ENCODE results near the gene TTK.

Gene TTK

GRCh38 chr6:79993012-79993910, 11.2 kb upstream of the TTK start:
- no peak overlapping the region for H3K4me3 ChIP-seq (ENCODE audit: low read depth in 1 of 5, low read length in 5 of 5)

GRCh38 chr6:79993911-79994309, 10.5 kb upstream of the TTK start:
- Histone ChIP-seq H3K27ac (ENCODE audit: low read depth, low read length) (no peak overlapping the region), H3K4me1 (ENCODE audit: control insufficient read depth in 5 of 5, insufficient read depth in 5 of 5, low read length in 5 of 5) (no peaks in the 10 kb centered on the region), H3K9me3 (ENCODE audit: control insufficient read depth in 5 of 5, low read length in 5 of 5) (no peaks in the 10 kb centered on the region), H3K9ac (ENCODE audit: low read length in 5 of 5) (no peak overlapping the region), H3K4me3 (ENCODE audit: low read depth in 1 of 5, low read length in 5 of 5) (no peak overlapping the region), H3K36me3 (ENCODE audit: control insufficient read depth in 5 of 5, insufficient read depth in 5 of 5, low read length in 5 of 5) (no peaks in the 10 kb centered on the region), H3K27me3 (ENCODE audit: control insufficient read depth in 5 of 5, insufficient read depth in 4 of 5, low read length in 5 of 5) (no peaks in the 10 kb centered on the region)

More at GRCh38 chr6:79993012-79993910, 11.2 kb upstream of the TTK start:
- H3K9ac ChIP-seq (ENCODE audit: low read length in 5 of 5): no peak overlapping the region
- H3K4me1 ChIP-seq (ENCODE audit: control insufficient read depth in 5 of 5, insufficient read depth in 5 of 5, low read length in 5 of 5): no peaks in the 10 kb centered on the region
- no peaks in the 10 kb centered on the region for H3K27me3 ChIP-seq (ENCODE audit: control insufficient read depth in 5 of 5, insufficient read depth in 4 of 5, low read length in 5 of 5)
- no peaks in the 10 kb centered on the region for H3K36me3 ChIP-seq (ENCODE audit: control insufficient read depth in 5 of 5, insufficient read depth in 5 of 5, low read length in 5 of 5)
- H3K27ac ChIP-seq (ENCODE audit: low read depth, low read length): no peak overlapping the region
- H3K9me3 ChIP-seq (ENCODE audit: control insufficient read depth in 5 of 5, low read length in 5 of 5): no peaks in the 10 kb centered on the region

- Histone ChIP-seq H3K27me3 (ENCODE audit: control insufficient read depth in 5 of 5, insufficient read depth in 4 of 5, low read length in 5 of 5) (no peaks in the 10 kb centered on the region), H3K36me3 (ENCODE audit: control insufficient read depth in 5 of 5, insufficient read depth in 5 of 5, low read length in 5 of 5) (no peaks in the 10 kb centered on the region), H3K27ac (ENCODE audit: low read depth, low read length) (no peak overlapping the region), H3K9ac (ENCODE audit: low read length in 5 of 5) (no peak overlapping the region), H3K4me1 (ENCODE audit: control insufficient read depth in 5 of 5, insufficient read depth in 5 of 5, low read length in 5 of 5) (no peaks in the 10 kb centered on the region), H3K4me3 (ENCODE audit: low read depth in 1 of 5, low read length in 5 of 5) (no peak overlapping the region), H3K9me3 (ENCODE audit: control insufficient read depth in 5 of 5, low read length in 5 of 5) (no peaks in the 10 kb centered on the region)
These were observed 6.7 kb upstream of the TTK start for GRCh38 chr6:79997728-79998127.

- no peaks in the 10 kb centered on the region for H3K27me3 ChIP-seq (ENCODE audit: control insufficient read depth in 5 of 5, insufficient read depth in 4 of 5, low read length in 5 of 5)
- no peaks in the 10 kb centered on the region for H3K9me3 ChIP-seq (ENCODE audit: control insufficient read depth in 5 of 5, low read length in 5 of 5)
- no peaks in the 10 kb centered on the region for H3K36me3 ChIP-seq (ENCODE audit: control insufficient read depth in 5 of 5, insufficient read depth in 5 of 5, low read length in 5 of 5)
- H3K4me3 ChIP-seq (ENCODE audit: low read depth in 1 of 5, low read length in 5 of 5): no peak overlapping the region
- no peak overlapping the region for H3K27ac ChIP-seq (ENCODE audit: low read depth, low read length)
- peaks cover 0 to 16% (median 15%) of the 10 kb centered on the region in 5 donors for H3K4me1 ChIP-seq (ENCODE audit: control insufficient read depth in 5 of 5, insufficient read depth in 5 of 5, low read length in 5 of 5)
- H3K9ac ChIP-seq (ENCODE audit: low read length in 5 of 5): no peak overlapping the region
These were observed 3.1 kb upstream of the TTK start for GRCh38 chr6:80001337-80001736.

GRCh38 chr6:80003826-80004172, 650 bp upstream of the TTK start:
- H3K36me3 ChIP-seq (ENCODE audit: control insufficient read depth in 5 of 5, insufficient read depth in 5 of 5, low read length in 5 of 5): no peaks in the 10 kb centered on the region
- peak overlapping the region; percentile 72 to 96 (median 80) for H3K4me3 ChIP-seq (ENCODE audit: low read depth in 1 of 5, low read length in 5 of 5)
- H3K9ac ChIP-seq (ENCODE audit: low read length in 5 of 5): peak overlapping the region; percentile 56 to 90 (median 77)
- H3K4me1 ChIP-seq (ENCODE audit: control insufficient read depth in 5 of 5, insufficient read depth in 5 of 5, low read length in 5 of 5): peaks cover 0 to 16% (median 15%) of the 10 kb centered on the region in 5 donors
- peak overlapping the region; percentile 58 for H3K27ac ChIP-seq (ENCODE audit: low read depth, low read length)
- H3K9me3 ChIP-seq (ENCODE audit: control insufficient read depth in 5 of 5, low read length in 5 of 5): no peaks in the 10 kb centered on the region
- no peaks in the 10 kb centered on the region for H3K27me3 ChIP-seq (ENCODE audit: control insufficient read depth in 5 of 5, insufficient read depth in 4 of 5, low read length in 5 of 5)

- H3K4me1 ChIP-seq (ENCODE audit: control insufficient read depth in 5 of 5, insufficient read depth in 5 of 5, low read length in 5 of 5): peaks cover 0 to 16% (median 15%) of the 10 kb centered on the region in 5 donors
- no peaks in the 10 kb centered on the region for H3K9me3 ChIP-seq (ENCODE audit: control insufficient read depth in 5 of 5, low read length in 5 of 5)
- H3K4me3 ChIP-seq (ENCODE audit: low read depth in 1 of 5, low read length in 5 of 5): peak overlapping the region in 1 of 5 donors; percentile 78
- no peak overlapping the region for H3K27ac ChIP-seq (ENCODE audit: low read depth, low read length)
- no peaks in the 10 kb centered on the region for H3K27me3 ChIP-seq (ENCODE audit: control insufficient read depth in 5 of 5, insufficient read depth in 4 of 5, low read length in 5 of 5)
- H3K36me3 ChIP-seq (ENCODE audit: control insufficient read depth in 5 of 5, insufficient read depth in 5 of 5, low read length in 5 of 5): no peaks in the 10 kb centered on the region
- no peak overlapping the region for H3K9ac ChIP-seq (ENCODE audit: low read length in 5 of 5)
These were observed 957 bp downstream of the TTK start for GRCh38 chr6:80005406-80005805.

- no peaks in the 10 kb centered on the region for H3K9me3 ChIP-seq (ENCODE audit: control insufficient read depth in 5 of 5, low read length in 5 of 5)
- H3K27me3 ChIP-seq (ENCODE audit: control insufficient read depth in 5 of 5, insufficient read depth in 4 of 5, low read length in 5 of 5): no peaks in the 10 kb centered on the region
- no peaks in the 10 kb centered on the region for H3K36me3 ChIP-seq (ENCODE audit: control insufficient read depth in 5 of 5, insufficient read depth in 5 of 5, low read length in 5 of 5)
- H3K27ac ChIP-seq (ENCODE audit: low read depth, low read length): no peak overlapping the region
- H3K4me1 ChIP-seq (ENCODE audit: control insufficient read depth in 5 of 5, insufficient read depth in 5 of 5, low read length in 5 of 5): peaks cover 0 to 16% (median 15%) of the 10 kb centered on the region in 5 donors
- H3K9ac ChIP-seq (ENCODE audit: low read length in 5 of 5): no peak overlapping the region
- H3K4me3 ChIP-seq (ENCODE audit: low read depth in 1 of 5, low read length in 5 of 5): no peak overlapping the region
These were observed 2.1 kb downstream of the TTK start for GRCh38 chr6:80006541-80006940.

GRCh38 chr6:80009531-80009930, 5.1 kb downstream of the TTK start:
- Histone ChIP-seq H3K27ac (ENCODE audit: low read depth, low read length) (no peak overlapping the region), H3K27me3 (ENCODE audit: control insufficient read depth in 5 of 5, insufficient read depth in 4 of 5, low read length in 5 of 5) (no peaks in the 10 kb centered on the region), H3K9ac (ENCODE audit: low read length in 5 of 5) (no peak overlapping the region), H3K4me3 (ENCODE audit: low read depth in 1 of 5, low read length in 5 of 5) (no peak overlapping the region), H3K9me3 (ENCODE audit: control insufficient read depth in 5 of 5, low read length in 5 of 5) (no peaks in the 10 kb centered on the region), H3K4me1 (ENCODE audit: control insufficient read depth in 5 of 5, insufficient read depth in 5 of 5, low read length in 5 of 5) (peaks cover 0 to 6% (median 6%) of the 10 kb centered on the region in 5 donors), H3K36me3 (ENCODE audit: control insufficient read depth in 5 of 5, insufficient read depth in 5 of 5, low read length in 5 of 5) (no peaks in the 10 kb centered on the region)

GRCh38 chr6:80010288-80010687, 5.8 kb downstream of the TTK start:
- Histone ChIP-seq H3K27me3 (ENCODE audit: control insufficient read depth in 5 of 5, insufficient read depth in 4 of 5, low read length in 5 of 5) (no peaks in the 10 kb centered on the region), H3K36me3 (ENCODE audit: control insufficient read depth in 5 of 5, insufficient read depth in 5 of 5, low read length in 5 of 5) (no peaks in the 10 kb centered on the region), H3K4me1 (ENCODE audit: control insufficient read depth in 5 of 5, insufficient read depth in 5 of 5, low read length in 5 of 5) (no peaks in the 10 kb centered on the region), H3K27ac (ENCODE audit: low read depth, low read length) (no peak overlapping the region), H3K4me3 (ENCODE audit: low read depth in 1 of 5, low read length in 5 of 5) (no peak overlapping the region), H3K9ac (ENCODE audit: low read length in 5 of 5) (no peak overlapping the region), H3K9me3 (ENCODE audit: control insufficient read depth in 5 of 5, low read length in 5 of 5) (no peaks in the 10 kb centered on the region)

- Histone ChIP-seq H3K36me3 (ENCODE audit: control insufficient read depth in 5 of 5, insufficient read depth in 5 of 5, low read length in 5 of 5) (no peaks in the 10 kb centered on the region), H3K4me3 (ENCODE audit: low read depth in 1 of 5, low read length in 5 of 5) (no peak overlapping the region)
These were observed 11.5 kb downstream of the TTK start for GRCh38 chr6:80015839-80016435.

More at GRCh38 chr6:80015839-80016435, 11.5 kb downstream of the TTK start:
- Histone ChIP-seq H3K27ac (ENCODE audit: low read depth, low read length) (no peak overlapping the region), H3K9me3 (ENCODE audit: control insufficient read depth in 5 of 5, low read length in 5 of 5) (no peaks in the 10 kb centered on the region), H3K4me1 (ENCODE audit: control insufficient read depth in 5 of 5, insufficient read depth in 5 of 5, low read length in 5 of 5) (no peaks in the 10 kb centered on the region), H3K9ac (ENCODE audit: low read length in 5 of 5) (no peak overlapping the region), H3K27me3 (ENCODE audit: control insufficient read depth in 5 of 5, insufficient read depth in 4 of 5, low read length in 5 of 5) (no peaks in the 10 kb centered on the region)
